ENCODE measurements around the gene CASP1.
"Not testable (repeated sequence)": the region's sequence is repeated elsewhere in the genome, so short reads cannot be mapped to it uniquely, and the experiment has no call there.

Gene CASP1

GRCh38 chr11:105046898-105047579, 12.1 kb upstream of the CASP1 start:
- peak; percentile 85 for DNase-seq (ENCODE audit: low spot score)
- FAIRE-seq: peak; percentile 73

- FAIRE-seq: no peak
- no peak for DNase-seq (ENCODE audit: low spot score)
Observed at GRCh38 chr11:105045676-105046296, 10.8 kb upstream of the CASP1 start.

- not testable (repeated sequence) for FAIRE-seq; DNase-seq (ENCODE audit: low spot score)
Observed at GRCh38 chr11:105044557-105045524, 9.9 kb upstream of the CASP1 start, which contains the start of gene CARD16. TSS of gene CARD16 (minus strand) at chr11:105045335. CDS start at chr11:105045297, 38 bp downstream.

GRCh38 chr11:105042178-105042577, 7.2 kb upstream of the CASP1 start:
- DNase-seq (ENCODE audit: low spot score): no peak

GRCh38 chr11:105040703-105041102, 5.8 kb upstream of the CASP1 start:
- no peak for FAIRE-seq

More at GRCh38 chr11:105042178-105042577, 7.2 kb upstream of the CASP1 start:
- no peak for FAIRE-seq

GRCh38 chr11:105034388-105034787, 556 bp downstream of the CASP1 start:
- peak; percentile 30 for FAIRE-seq
- not testable (repeated sequence) for DNase-seq (ENCODE audit: low spot score)

More at GRCh38 chr11:105040703-105041102, 5.8 kb upstream of the CASP1 start:
- no peak for DNase-seq (ENCODE audit: low spot score)

- FAIRE-seq (no peak), DNase-seq (ENCODE audit: low spot score) (no peak)
Observed at GRCh38 chr11:105033781-105034180, 1.2 kb downstream of the CASP1 start.

- FAIRE-seq: no peak
- DNase-seq (ENCODE audit: low spot score): no peak
Observed at GRCh38 chr11:105033343-105033742, 1.6 kb downstream of the CASP1 start.

GRCh38 chr11:105032495-105032894, 2.4 kb downstream of the CASP1 start:
- FAIRE-seq (no peak), DNase-seq (ENCODE audit: low spot score) (no peak)

- DNase-seq (ENCODE audit: low spot score) (no peak), FAIRE-seq (no peak)
Observed at GRCh38 chr11:105027678-105028077, 7.3 kb downstream of the CASP1 start.

GRCh38 chr11:105024394-105024793, 10.6 kb downstream of the CASP1 start:
- no peak for DNase-seq (ENCODE audit: low spot score)
- no peak for FAIRE-seq

- FAIRE-seq (no peak), DNase-seq (ENCODE audit: low spot score) (no peak)
Observed at GRCh38 chr11:105023003-105023402, 11.9 kb downstream of the CASP1 start, which contains the start of gene CASP5. TSS of gene CASP5 (minus strand) at chr11:105023168. CDS start at chr11:105023136, 32 bp downstream.

GRCh38 chr11:105022527-105022926, 12.4 kb downstream of the CASP1 start:
- FAIRE-seq: no peak
- no peak for DNase-seq (ENCODE audit: low spot score)

GRCh38 chr11:105007463-105007862, 27.5 kb downstream of the CASP1 start:
- no peak for DNase-seq (ENCODE audit: low spot score)

GRCh38 chr11:105005451-105005845, 29.5 kb downstream of the CASP1 start:
- FAIRE-seq (no peak), DNase-seq (ENCODE audit: low spot score) (no peak)

More at GRCh38 chr11:105007463-105007862, 27.5 kb downstream of the CASP1 start:
- no peak for FAIRE-seq

- FAIRE-seq (no peak), DNase-seq (ENCODE audit: low spot score) (no peak)
Observed at GRCh38 chr11:105004021-105004420, 30.9 kb downstream of the CASP1 start.

- no peak for FAIRE-seq
- DNase-seq (ENCODE audit: low spot score): no peak
Observed at GRCh38 chr11:105003151-105003550, 31.8 kb downstream of the CASP1 start.

GRCh38 chr11:105000797-105001196, 34.1 kb downstream of the CASP1 start:
- no peak for FAIRE-seq
- DNase-seq (ENCODE audit: low spot score): peak; percentile 10

- DNase-seq (ENCODE audit: low spot score) (peak; percentile 58), FAIRE-seq (peak; percentile 87)
Observed at GRCh38 chr11:105000167-105000566, 34.8 kb downstream of the CASP1 start.

- DNase-seq (ENCODE audit: low spot score): no peak
Observed at GRCh38 chr11:104999721-105000120, 35.2 kb downstream of the CASP1 start.

GRCh38 chr11:104997288-104997687, 37.7 kb downstream of the CASP1 start:
- DNase-seq (ENCODE audit: low spot score) (no peak), FAIRE-seq (no peak)

More at GRCh38 chr11:104999721-105000120, 35.2 kb downstream of the CASP1 start:
- no peak for FAIRE-seq

All from urothelium cell line (cell line).